WTC11 (cell line): Measurements from ENCODE around the gene SOX4. TPM values are rescaled to one million over a fixed set of nuclear protein-coding genes. Genes with fewer than 3 reads are reported as not detected.
A peak's percentile ranks its signal among the peaks of the same experiment; 100 is the strongest.

Experiments used
- ATAC-seq: fragments of 200-7000 bp; cut with Tn5 transposase; 2 replicates; pipeline ENCODE4 v1.10.0; 2021; ENCODE audit warnings: mild to moderate bottlenecking, moderate library complexity
- Bru-seq: library from RNA; stranded (reverse); fragments of 400-500 nt; gene quantifications from one replicate; lab custom pipeline; 2021; lab: Mats Ljungman, UMichigan
- CTCF ChIA-PET: fragments of 300-600 bp; sonication (Branson Sonifier 250); formaldehyde crosslinking; loops from one replicate; lab custom pipeline; 2021; ENCODE audit warnings: antibody characterized with exemption; lab: Charles Lee
- POLR2A ChIA-PET: fragments of 350-600 bp; sonication (Branson Sonifier 250); formaldehyde crosslinking; loops from one replicate; lab custom pipeline; 2021; ENCODE audit warnings: antibody characterized with exemption; lab: Charles Lee
- DNase-seq: peaks from one replicate; pipeline ENCODE4 v3.0.0; 2021; ENCODE audit warnings: low spot score
- H3K27ac Mint-ChIP-seq: 2 replicates; pipeline ENCODE4 v1.8.0; 2021; ENCODE audit warnings: mixed read lengths
- H3K27me3 Mint-ChIP-seq: 2 replicates; pipeline ENCODE4 v1.8.0; 2021; ENCODE audit warnings: low read depth, mild to moderate bottlenecking, moderate library complexity, mixed read lengths
- H3K36me3 Mint-ChIP-seq: 2 replicates; pipeline ENCODE4 v1.8.0; 2021; ENCODE audit warnings: mixed read lengths
- H3K4me1 Mint-ChIP-seq: 2 replicates; pipeline ENCODE4 v1.8.0; 2022; ENCODE audit warnings: mixed read lengths
- H3K4me3 Mint-ChIP-seq: 2 replicates; pipeline ENCODE4 v1.8.0; 2021; ENCODE audit warnings: mild to moderate bottlenecking, moderate library complexity, mixed read lengths
- H3K9me3 Mint-ChIP-seq: 2 replicates; pipeline ENCODE4 v1.8.0; 2021; ENCODE audit warnings: mixed read lengths
- ATF1 ChIP-seq: sonication (generic); formaldehyde crosslinking; IDR thresholded peaks from 2 replicates; pipeline ENCODE4 v1.8.1; 2023; ENCODE audit warnings: mild to moderate bottlenecking, moderate library complexity, missing genetic modification reagents
- CBFB ChIP-seq: sonication (generic); formaldehyde crosslinking; IDR thresholded peaks from 2 replicates; pipeline ENCODE4 v1.8.1; 2022; ENCODE audit warnings: mild to moderate bottlenecking, low read depth, missing genetic modification reagents
- EMX1 ChIP-seq: fragments of 250-450 bp; sonication (Bioruptor Pico); IDR thresholded peaks from 2 replicates; pipeline ENCODE4 v1.8.0; 2021; ENCODE audit warnings: mild to moderate bottlenecking
- ETV6 ChIP-seq: sonication (generic); formaldehyde crosslinking; IDR thresholded peaks from 2 replicates; pipeline ENCODE4 v1.8.1; 2022; ENCODE audit warnings: mild to moderate bottlenecking, missing genetic modification reagents
- GTF2I ChIP-seq: fragments of 250-450 bp; sonication (Bioruptor Pico); conservative IDR thresholded peaks from 2 replicates; pipeline ENCODE4 v1.4.0; 2021; ENCODE audit warnings: mild to moderate bottlenecking
- MXD4 ChIP-seq: fragments of 250-450 bp; sonication (Bioruptor Pico); IDR thresholded peaks from 2 replicates; pipeline ENCODE4 v1.8.0; 2021; ENCODE audit warnings: mild to moderate bottlenecking, moderate library complexity, borderline replicate concordance
- MYBL2 ChIP-seq: sonication (generic); formaldehyde crosslinking; IDR thresholded peaks from 2 replicates; pipeline ENCODE4 v1.8.1; 2023; ENCODE audit warnings: mild to moderate bottlenecking, moderate library complexity, missing genetic modification reagents
- NR1H2 ChIP-seq: sonication (generic); formaldehyde crosslinking; IDR thresholded peaks from 2 replicates; pipeline ENCODE4 v1.9.0; 2021; ENCODE audit warnings: mild to moderate bottlenecking, moderate library complexity, missing genetic modification reagents
- SP1 ChIP-seq: sonication (generic); formaldehyde crosslinking; conservative IDR thresholded peaks from 2 replicates; pipeline ENCODE4 v1.8.1; 2022; ENCODE audit warnings: missing genetic modification reagents
- TEAD1 ChIP-seq: sonication (generic); formaldehyde crosslinking; IDR thresholded peaks from 2 replicates; pipeline ENCODE4 v1.8.0; 2022; ENCODE audit warnings: mild to moderate bottlenecking, missing genetic modification reagents
- ZBTB21 ChIP-seq: sonication (generic); formaldehyde crosslinking; IDR thresholded peaks from 2 replicates; pipeline ENCODE4 v1.8.1; 2023; ENCODE audit warnings: mild to moderate bottlenecking, missing genetic modification reagents, borderline replicate concordance
- ZNF138 ChIP-seq: sonication (generic); formaldehyde crosslinking; conservative IDR thresholded peaks from 2 replicates; pipeline ENCODE4 v1.8.1; 2022; ENCODE audit warnings: mild to moderate bottlenecking, moderate library complexity, missing genetic modification reagents
- ZNF317 ChIP-seq: sonication (generic); formaldehyde crosslinking; IDR thresholded peaks from 2 replicates; pipeline ENCODE4 v1.8.1; 2023; ENCODE audit warnings: low read depth, mild to moderate bottlenecking, moderate library complexity, missing genetic modification reagents, borderline replicate concordance
- long read RNA-seq, 3 experiments: library from RNA in 1 of 3; library from capped mRNA in 1 of 3; library from polyadenylated mRNA in 1 of 3; unstranded in 2 of 3; stranded (forward) in 1 of 3; transcript quantifications; one replicate each; pipeline ENCODE4 v2.0.0, GENCODE V29; 2021
- total RNA-seq: library from RNA; stranded (reverse); gene quantifications from 3 replicates; pipeline ENCODE4 v1.2.3, GENCODE V29; 2021
- TF ChIP-seq, protein P1 (sequence below): fragments of 250-450 bp; sonication (Bioruptor Pico); IDR thresholded peaks from 2 replicates; pipeline ENCODE4 v1.9.0; 2021; ENCODE audit warnings: moderate library complexity, mild to moderate bottlenecking, inconsistent platforms, borderline replicate concordance
- TF ChIP-seq, protein P2 (sequence below): sonication (generic); formaldehyde crosslinking; IDR thresholded peaks from 2 replicates; pipeline ENCODE4 v1.8.0; 2022; ENCODE audit warnings: mild to moderate bottlenecking, missing genetic modification reagents
- TF ChIP-seq, protein P3 (sequence below): sonication (generic); formaldehyde crosslinking; conservative IDR thresholded peaks from 2 replicates; pipeline ENCODE4 v1.8.1; 2023; ENCODE audit warnings: mild to moderate bottlenecking, low read depth, missing genetic modification reagents, moderate library complexity
- TF ChIP-seq, protein P4 (sequence below): sonication (generic); formaldehyde crosslinking; IDR thresholded peaks from 2 replicates; pipeline ENCODE4 v1.8.0; 2023; ENCODE audit warnings: missing genetic modification reagents, mild to moderate bottlenecking, borderline replicate concordance
- TF ChIP-seq, protein P5 (sequence below): sonication (generic); formaldehyde crosslinking; IDR thresholded peaks from 2 replicates; pipeline ENCODE4 v1.8.0; 2022; ENCODE audit warnings: missing genetic modification reagents
- TF ChIP-seq, protein P6 (sequence below): sonication (generic); formaldehyde crosslinking; IDR thresholded peaks from 2 replicates; pipeline ENCODE4 v1.8.1; 2022; ENCODE audit warnings: missing genetic modification reagents, borderline replicate concordance

SOX4 gene
- 167 to 182 TPM (median 169 TPM) in 3 replicates for total RNA-seq
- percentile 100 among the genes with signal in this experiment for Bru-seq, nascent RNA
- long read RNA-seq, experiment 1, full-length matches to known transcripts, result 1,700 of 1,709 reads
- long read RNA-seq, experiment 1, partial matches to known transcripts, result 0 of 1,709 reads
- long read RNA-seq, experiment 1, other reads (novel, unspliced or antisense), result 9 of 1,709 reads
- long read RNA-seq, experiment 2, full-length matches to known transcripts, result 304 of 308 reads
- long read RNA-seq, experiment 2, partial matches to known transcripts, result 0 of 308 reads
- long read RNA-seq, experiment 2, other reads (novel, unspliced or antisense), result 4 of 308 reads
- long read RNA-seq, experiment 3, full-length matches to known transcripts, result 19 of 20 reads
- long read RNA-seq, experiment 3, partial matches to known transcripts, result 0 of 20 reads
- long read RNA-seq, experiment 3, other reads (novel, unspliced or antisense), result 1 of 20 reads

DNA sequence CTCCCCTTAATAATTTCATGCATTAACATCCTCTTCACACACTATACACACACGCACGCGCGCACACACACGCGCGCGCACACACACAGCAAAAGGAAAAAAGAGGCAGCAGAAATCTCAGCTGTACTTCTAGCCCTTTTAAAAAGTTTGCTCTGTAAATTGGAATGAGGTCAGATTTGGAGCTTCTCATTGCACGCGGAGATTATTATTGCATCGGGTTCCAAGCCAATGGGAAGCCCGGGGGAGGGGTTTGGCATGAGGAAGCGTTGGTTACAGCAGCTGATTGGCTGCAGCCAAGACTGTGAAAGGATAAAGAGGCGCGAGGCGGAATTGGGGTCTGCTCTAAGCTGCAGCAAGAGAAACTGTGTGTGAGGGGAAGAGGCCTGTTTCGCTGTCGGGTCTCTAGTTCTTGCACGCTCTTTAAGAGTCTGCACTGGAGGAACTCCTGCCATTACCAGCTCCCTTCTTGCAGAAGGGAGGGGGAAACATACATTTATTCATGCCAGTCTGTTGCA, at the start of gene SOX4:
Gene SOX4, plus strand, starts transcription at position 340 of the 515 bp plus-strand sequence. CDS start 784 bp downstream, outside the sequence.
- Mint-ChIP-seq H3K27ac (peak within 1 kb of the TSS; percentile 96), H3K4me3 (peak within 1 kb of the TSS; percentile 14; the same call in 1 of the 2 replicates), H3K4me1 (peaks cover 15% of the 10 kb centered on the region), H3K27me3 (no peaks in the 10 kb centered on the region; the same call in 1 of the 2 replicates), H3K36me3 (peaks cover 34% of the 10 kb centered on the region), H3K9me3 (no peaks in the 10 kb centered on the region)
- ChIA-PET CTCF (interaction anchor here (0.6 to 2.0 kb wide), 10 partner anchors 8 to 1043 kb away, joined by 3 to 9 read pairs (median 4); no protein-coding TSS in a partner anchor), POLR2A (interaction anchor here (0.6 to 4.7 kb wide), 33 partner anchors 8 to 1189 kb away, joined by 3 to 81 read pairs (median 5); no protein-coding TSS in a partner anchor)
- ATAC-seq (peak; percentile 88), DNase-seq (peak; percentile 94)
- TF ChIP-seq, protein P1, sequence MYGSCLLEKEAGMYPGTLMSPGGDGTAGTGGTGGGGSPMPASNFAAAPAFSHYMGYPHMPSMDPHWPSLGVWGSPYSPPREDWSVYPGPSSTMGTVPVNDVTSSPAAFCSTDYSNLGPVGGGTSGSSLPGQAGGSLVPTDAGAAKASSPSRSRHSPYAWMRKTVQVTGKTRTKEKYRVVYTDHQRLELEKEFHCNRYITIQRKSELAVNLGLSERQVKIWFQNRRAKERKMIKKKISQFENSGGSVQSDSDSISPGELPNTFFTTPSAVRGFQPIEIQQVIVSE (CRISPR knock-in tag), result peak; percentile 16; the same call in 1 of the 2 replicates
- no peak for TF ChIP-seq ZNF317
- TF ChIP-seq GTF2I, result no peak
- no peak for TF ChIP-seq MXD4 (CRISPR knock-in tag)
- no peak for TF ChIP-seq NR1H2 (CRISPR knock-in tag)
- TF ChIP-seq, protein P2, sequence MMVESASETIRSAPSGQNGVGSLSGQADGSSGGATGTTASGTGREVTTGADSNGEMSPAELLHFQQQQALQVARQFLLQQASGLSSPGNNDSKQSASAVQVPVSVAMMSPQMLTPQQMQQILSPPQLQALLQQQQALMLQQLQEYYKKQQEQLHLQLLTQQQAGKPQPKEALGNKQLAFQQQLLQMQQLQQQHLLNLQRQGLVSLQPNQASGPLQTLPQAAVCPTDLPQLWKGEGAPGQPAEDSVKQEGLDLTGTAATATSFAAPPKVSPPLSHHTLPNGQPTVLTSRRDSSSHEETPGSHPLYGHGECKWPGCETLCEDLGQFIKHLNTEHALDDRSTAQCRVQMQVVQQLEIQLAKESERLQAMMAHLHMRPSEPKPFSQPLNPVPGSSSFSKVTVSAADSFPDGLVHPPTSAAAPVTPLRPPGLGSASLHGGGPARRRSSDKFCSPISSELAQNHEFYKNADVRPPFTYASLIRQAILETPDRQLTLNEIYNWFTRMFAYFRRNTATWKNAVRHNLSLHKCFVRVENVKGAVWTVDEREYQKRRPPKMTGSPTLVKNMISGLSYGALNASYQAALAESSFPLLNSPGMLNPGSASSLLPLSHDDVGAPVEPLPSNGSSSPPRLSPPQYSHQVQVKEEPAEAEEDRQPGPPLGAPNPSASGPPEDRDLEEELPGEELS (CRISPR knock-in tag), result 0 out of 2 replicates have a peak, but pooled peaks have one; percentile 46
- peak; percentile 88 for TF ChIP-seq TEAD1
- TF ChIP-seq, protein P3, sequence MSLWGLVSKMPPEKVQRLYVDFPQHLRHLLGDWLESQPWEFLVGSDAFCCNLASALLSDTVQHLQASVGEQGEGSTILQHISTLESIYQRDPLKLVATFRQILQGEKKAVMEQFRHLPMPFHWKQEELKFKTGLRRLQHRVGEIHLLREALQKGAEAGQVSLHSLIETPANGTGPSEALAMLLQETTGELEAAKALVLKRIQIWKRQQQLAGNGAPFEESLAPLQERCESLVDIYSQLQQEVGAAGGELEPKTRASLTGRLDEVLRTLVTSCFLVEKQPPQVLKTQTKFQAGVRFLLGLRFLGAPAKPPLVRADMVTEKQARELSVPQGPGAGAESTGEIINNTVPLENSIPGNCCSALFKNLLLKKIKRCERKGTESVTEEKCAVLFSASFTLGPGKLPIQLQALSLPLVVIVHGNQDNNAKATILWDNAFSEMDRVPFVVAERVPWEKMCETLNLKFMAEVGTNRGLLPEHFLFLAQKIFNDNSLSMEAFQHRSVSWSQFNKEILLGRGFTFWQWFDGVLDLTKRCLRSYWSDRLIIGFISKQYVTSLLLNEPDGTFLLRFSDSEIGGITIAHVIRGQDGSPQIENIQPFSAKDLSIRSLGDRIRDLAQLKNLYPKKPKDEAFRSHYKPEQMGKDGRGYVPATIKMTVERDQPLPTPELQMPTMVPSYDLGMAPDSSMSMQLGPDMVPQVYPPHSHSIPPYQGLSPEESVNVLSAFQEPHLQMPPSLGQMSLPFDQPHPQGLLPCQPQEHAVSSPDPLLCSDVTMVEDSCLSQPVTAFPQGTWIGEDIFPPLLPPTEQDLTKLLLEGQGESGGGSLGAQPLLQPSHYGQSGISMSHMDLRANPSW (CRISPR knock-in tag), result no peak
- TF ChIP-seq ZNF138, result no peak
- TF ChIP-seq, protein P4, sequence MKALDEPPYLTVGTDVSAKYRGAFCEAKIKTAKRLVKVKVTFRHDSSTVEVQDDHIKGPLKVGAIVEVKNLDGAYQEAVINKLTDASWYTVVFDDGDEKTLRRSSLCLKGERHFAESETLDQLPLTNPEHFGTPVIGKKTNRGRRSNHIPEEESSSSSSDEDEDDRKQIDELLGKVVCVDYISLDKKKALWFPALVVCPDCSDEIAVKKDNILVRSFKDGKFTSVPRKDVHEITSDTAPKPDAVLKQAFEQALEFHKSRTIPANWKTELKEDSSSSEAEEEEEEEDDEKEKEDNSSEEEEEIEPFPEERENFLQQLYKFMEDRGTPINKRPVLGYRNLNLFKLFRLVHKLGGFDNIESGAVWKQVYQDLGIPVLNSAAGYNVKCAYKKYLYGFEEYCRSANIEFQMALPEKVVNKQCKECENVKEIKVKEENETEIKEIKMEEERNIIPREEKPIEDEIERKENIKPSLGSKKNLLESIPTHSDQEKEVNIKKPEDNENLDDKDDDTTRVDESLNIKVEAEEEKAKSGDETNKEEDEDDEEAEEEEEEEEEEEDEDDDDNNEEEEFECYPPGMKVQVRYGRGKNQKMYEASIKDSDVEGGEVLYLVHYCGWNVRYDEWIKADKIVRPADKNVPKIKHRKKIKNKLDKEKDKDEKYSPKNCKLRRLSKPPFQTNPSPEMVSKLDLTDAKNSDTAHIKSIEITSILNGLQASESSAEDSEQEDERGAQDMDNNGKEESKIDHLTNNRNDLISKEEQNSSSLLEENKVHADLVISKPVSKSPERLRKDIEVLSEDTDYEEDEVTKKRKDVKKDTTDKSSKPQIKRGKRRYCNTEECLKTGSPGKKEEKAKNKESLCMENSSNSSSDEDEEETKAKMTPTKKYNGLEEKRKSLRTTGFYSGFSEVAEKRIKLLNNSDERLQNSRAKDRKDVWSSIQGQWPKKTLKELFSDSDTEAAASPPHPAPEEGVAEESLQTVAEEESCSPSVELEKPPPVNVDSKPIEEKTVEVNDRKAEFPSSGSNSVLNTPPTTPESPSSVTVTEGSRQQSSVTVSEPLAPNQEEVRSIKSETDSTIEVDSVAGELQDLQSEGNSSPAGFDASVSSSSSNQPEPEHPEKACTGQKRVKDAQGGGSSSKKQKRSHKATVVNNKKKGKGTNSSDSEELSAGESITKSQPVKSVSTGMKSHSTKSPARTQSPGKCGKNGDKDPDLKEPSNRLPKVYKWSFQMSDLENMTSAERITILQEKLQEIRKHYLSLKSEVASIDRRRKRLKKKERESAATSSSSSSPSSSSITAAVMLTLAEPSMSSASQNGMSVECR (CRISPR knock-in tag), result peak; percentile 34; the same call in 1 of the 2 replicates
- peak; percentile 52; the same call in 1 of the 2 replicates for TF ChIP-seq CBFB (CRISPR knock-in tag)
- TF ChIP-seq ETV6 (CRISPR knock-in tag), result peak; percentile 83; the same call in 1 of the 2 replicates
- no peak for TF ChIP-seq ATF1 (CRISPR knock-in tag)
- TF ChIP-seq, protein P5, sequence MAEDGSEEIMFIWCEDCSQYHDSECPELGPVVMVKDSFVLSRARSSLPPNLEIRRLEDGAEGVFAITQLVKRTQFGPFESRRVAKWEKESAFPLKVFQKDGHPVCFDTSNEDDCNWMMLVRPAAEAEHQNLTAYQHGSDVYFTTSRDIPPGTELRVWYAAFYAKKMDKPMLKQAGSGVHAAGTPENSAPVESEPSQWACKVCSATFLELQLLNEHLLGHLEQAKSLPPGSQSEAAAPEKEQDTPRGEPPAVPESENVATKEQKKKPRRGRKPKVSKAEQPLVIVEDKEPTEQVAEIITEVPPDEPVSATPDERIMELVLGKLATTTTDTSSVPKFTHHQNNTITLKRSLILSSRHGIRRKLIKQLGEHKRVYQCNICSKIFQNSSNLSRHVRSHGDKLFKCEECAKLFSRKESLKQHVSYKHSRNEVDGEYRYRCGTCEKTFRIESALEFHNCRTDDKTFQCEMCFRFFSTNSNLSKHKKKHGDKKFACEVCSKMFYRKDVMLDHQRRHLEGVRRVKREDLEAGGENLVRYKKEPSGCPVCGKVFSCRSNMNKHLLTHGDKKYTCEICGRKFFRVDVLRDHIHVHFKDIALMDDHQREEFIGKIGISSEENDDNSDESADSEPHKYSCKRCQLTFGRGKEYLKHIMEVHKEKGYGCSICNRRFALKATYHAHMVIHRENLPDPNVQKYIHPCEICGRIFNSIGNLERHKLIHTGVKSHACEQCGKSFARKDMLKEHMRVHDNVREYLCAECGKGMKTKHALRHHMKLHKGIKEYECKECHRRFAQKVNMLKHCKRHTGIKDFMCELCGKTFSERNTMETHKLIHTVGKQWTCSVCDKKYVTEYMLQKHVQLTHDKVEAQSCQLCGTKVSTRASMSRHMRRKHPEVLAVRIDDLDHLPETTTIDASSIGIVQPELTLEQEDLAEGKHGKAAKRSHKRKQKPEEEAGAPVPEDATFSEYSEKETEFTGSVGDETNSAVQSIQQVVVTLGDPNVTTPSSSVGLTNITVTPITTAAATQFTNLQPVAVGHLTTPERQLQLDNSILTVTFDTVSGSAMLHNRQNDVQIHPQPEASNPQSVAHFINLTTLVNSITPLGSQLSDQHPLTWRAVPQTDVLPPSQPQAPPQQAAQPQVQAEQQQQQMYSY, result no peak
- TF ChIP-seq, protein P6, sequence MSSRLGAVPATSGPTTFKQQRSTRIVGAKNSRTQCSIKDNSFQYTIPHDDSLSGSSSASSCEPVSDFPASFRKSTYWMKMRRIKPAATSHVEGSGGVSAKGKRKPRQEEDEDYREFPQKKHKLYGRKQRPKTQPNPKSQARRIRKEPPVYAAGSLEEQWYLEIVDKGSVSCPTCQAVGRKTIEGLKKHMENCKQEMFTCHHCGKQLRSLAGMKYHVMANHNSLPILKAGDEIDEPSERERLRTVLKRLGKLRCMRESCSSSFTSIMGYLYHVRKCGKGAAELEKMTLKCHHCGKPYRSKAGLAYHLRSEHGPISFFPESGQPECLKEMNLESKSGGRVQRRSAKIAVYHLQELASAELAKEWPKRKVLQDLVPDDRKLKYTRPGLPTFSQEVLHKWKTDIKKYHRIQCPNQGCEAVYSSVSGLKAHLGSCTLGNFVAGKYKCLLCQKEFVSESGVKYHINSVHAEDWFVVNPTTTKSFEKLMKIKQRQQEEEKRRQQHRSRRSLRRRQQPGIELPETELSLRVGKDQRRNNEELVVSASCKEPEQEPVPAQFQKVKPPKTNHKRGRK (CRISPR knock-in tag), result no peak
- 0 out of 2 replicates have a peak, but pooled peaks have one; percentile 17 for TF ChIP-seq MYBL2 (CRISPR knock-in tag)
- TF ChIP-seq EMX1 (CRISPR knock-in tag), result 0 out of 2 replicates have a peak, but pooled peaks have one; percentile 8
- TF ChIP-seq SP1 (CRISPR knock-in tag), result peak; percentile 44; the same call in 1 of the 2 replicates
- TF ChIP-seq ZBTB21 (CRISPR knock-in tag), result 0 out of 2 replicates have a peak, but pooled peaks have one; percentile 33
